HuH-7 (cell line): ENCODE results near the gene AMT.

Experiments
- DNase-seq: peaks from one replicate; pipeline ENCODE4 v3.0.0; 2011; ENCODE audit warnings: low spot score

AMT gene

GRCh38 chr3:49388289-49388820 lies 33.9 kb downstream of the AMT start:
- no peak for DNase-seq

GRCh38 chr3:49387721-49388120 lies 34.6 kb downstream of the AMT start:
- no peak for DNase-seq

- DNase-seq = no peak
These were observed 36.1 kb downstream of the AMT start for GRCh38 chr3:49386056-49386756.

GRCh38 chr3:49385617-49386016 lies 36.7 kb downstream of the AMT start:
- DNase-seq = no peak

- DNase-seq = no peak
These were observed 38.9 kb downstream of the AMT start for GRCh38 chr3:49383387-49383786.

GRCh38 chr3:49378249-49378895 lies 43.9 kb downstream of the AMT start:
- no peak for DNase-seq

- no peak for DNase-seq
These were observed 44.8 kb downstream of the AMT start for GRCh38 chr3:49377483-49377882.

GRCh38 chr3:49371946-49372345 lies 50.3 kb downstream of the AMT start:
- DNase-seq = no peak

- no peak for DNase-seq
These were observed 51.5 kb downstream of the AMT start for GRCh38 chr3:49370585-49371290.
